Liver (tissue), 3 donors: ENCODE results near the gene PDZRN4.
"Not testable (repeated sequence)": the region's sequence is repeated elsewhere in the genome, so short reads cannot be mapped to it uniquely, and the experiment has no call there.

Source experiments
- CTCF ChIP-seq: fragments of 150-350 bp; IDR thresholded peaks from 2 replicates; pipeline ENCODE4 v1.5.1; 2017; ENCODE audit warnings: improper control_type of control experiment, low read depth, low read length; ENCODE audit not compliant: missing input control
- FOXA1 ChIP-seq: IDR thresholded peaks from 2 replicates; pipeline ENCODE4 v1.6.1; 2016; ENCODE audit warnings: antibody characterized with exemption
- JUND ChIP-seq, 2 donors: IDR thresholded peaks; 2 replicates each; pipeline ENCODE4 v1.6.1; 2016; ENCODE audit warnings: antibody characterized with exemption in 2 of 2
- MAX ChIP-seq: IDR thresholded peaks from 2 replicates; pipeline ENCODE4 v1.6.1; 2016; ENCODE audit warnings: antibody characterized with exemption
- SP1 ChIP-seq: IDR thresholded peaks from 2 replicates; pipeline ENCODE4 v1.6.1; 2018; ENCODE audit warnings: antibody characterized with exemption, mild to moderate bottlenecking
- TAF1 ChIP-seq: conservative IDR thresholded peaks from 2 replicates; pipeline ENCODE4 v1.6.1; 2016; ENCODE audit warnings: antibody characterized with exemption, mild to moderate bottlenecking
- YY1 ChIP-seq: IDR thresholded peaks from 2 replicates; pipeline ENCODE4 v1.6.1; 2016; ENCODE audit warnings: antibody characterized with exemption, mild to moderate bottlenecking
- donor health status: healthy.
- donor health status: healthy.

- not testable (repeated sequence) for TF ChIP-seq CTCF; MAX; TAF1; FOXA1; SP1; YY1; JUND (IDR thresholded peaks at IDR 0.05)
Measured at GRCh38 chr12:41615174-41615573, 427.1 kb downstream of the PDZRN4 start.
